ENCODE data around the gene CCDC88A.

DNA sequence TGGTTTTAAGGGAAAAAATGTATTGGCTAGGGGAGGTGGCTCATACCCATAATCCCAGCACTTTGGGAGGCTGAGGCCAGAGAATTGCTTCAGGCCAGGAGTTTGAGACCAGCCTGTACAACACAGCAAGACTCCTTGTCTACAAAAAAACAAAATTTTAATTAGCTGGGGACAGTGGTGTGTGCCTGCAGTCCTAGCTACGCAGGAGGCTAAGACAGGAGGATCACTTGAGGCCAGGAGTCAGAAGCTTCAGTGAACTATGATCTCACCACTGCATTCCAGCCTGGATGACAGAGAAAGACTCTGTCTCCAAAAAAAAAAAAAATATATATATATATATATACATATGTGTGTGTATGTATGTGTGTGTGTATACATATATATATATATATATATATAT lies 18.5 kb downstream of the CCDC88A start:
- TF ChIP-seq NR3C1 (IDR thresholded peaks at IDR 0.05) (no peak), RAD21 (conservative IDR thresholded peaks at IDR 0.05 in 1 of 2, IDR thresholded peaks at IDR 0.05 in 1 of 2) (no peak), MYC (IDR thresholded peaks at IDR 0.05; ENCODE audit: borderline replicate concordance, low read length) (no peak), SMC3 (IDR thresholded peaks at IDR 0.05) (no peak), FOXS1 (CRISPR knock-in tag; IDR thresholded peaks at IDR 0.05) (no peak), EP300 (IDR thresholded peaks at IDR 0.05) (no peak), NPAS2 (CRISPR knock-in tag; IDR thresholded peaks at IDR 0.05; ENCODE audit: borderline replicate concordance) (no peak)
- TF ChIP-seq, protein P1, sequence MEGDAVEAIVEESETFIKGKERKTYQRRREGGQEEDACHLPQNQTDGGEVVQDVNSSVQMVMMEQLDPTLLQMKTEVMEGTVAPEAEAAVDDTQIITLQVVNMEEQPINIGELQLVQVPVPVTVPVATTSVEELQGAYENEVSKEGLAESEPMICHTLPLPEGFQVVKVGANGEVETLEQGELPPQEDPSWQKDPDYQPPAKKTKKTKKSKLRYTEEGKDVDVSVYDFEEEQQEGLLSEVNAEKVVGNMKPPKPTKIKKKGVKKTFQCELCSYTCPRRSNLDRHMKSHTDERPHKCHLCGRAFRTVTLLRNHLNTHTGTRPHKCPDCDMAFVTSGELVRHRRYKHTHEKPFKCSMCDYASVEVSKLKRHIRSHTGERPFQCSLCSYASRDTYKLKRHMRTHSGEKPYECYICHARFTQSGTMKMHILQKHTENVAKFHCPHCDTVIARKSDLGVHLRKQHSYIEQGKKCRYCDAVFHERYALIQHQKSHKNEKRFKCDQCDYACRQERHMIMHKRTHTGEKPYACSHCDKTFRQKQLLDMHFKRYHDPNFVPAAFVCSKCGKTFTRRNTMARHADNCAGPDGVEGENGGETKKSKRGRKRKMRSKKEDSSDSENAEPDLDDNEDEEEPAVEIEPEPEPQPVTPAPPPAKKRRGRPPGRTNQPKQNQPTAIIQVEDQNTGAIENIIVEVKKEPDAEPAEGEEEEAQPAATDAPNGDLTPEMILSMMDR (IDR thresholded peaks at IDR 0.05), result no peak
